Skeletal muscle tissue (tissue), 4 donors: ENCODE data around the gene RGS3. TPM values are rescaled to one million over a fixed set of nuclear protein-coding genes. Genes with fewer than 3 reads are reported as not detected.

Source experiments
- H3K27ac ChIP-seq: one replicate; pipeline ENCODE4 v1.7.0; 2013; ENCODE audit warnings: mild to moderate bottlenecking, low read depth, low read length, inconsistent platforms
- H3K27me3 ChIP-seq, 3 donors: one replicate each; pipeline ENCODE4 v1.7.0; 2013; ENCODE audit warnings: low read length in 3 of 3; ENCODE audit not compliant: control insufficient read depth in 3 of 3, insufficient read depth in 3 of 3
- H3K36me3 ChIP-seq, 3 donors: one replicate each; pipeline ENCODE4 v1.7.0; 2013; ENCODE audit warnings: low read length in 3 of 3; ENCODE audit not compliant: control insufficient read depth in 3 of 3, insufficient read depth in 3 of 3
- H3K4me1 ChIP-seq, 3 donors: one replicate each; pipeline ENCODE4 v1.7.0; 2013; ENCODE audit warnings: low read length in 3 of 3, mild to moderate bottlenecking in 3 of 3; ENCODE audit not compliant: control insufficient read depth in 3 of 3, insufficient read depth in 3 of 3
- H3K4me3 ChIP-seq, 3 donors: one replicate each; pipeline ENCODE4 v1.7.0; 2013; ENCODE audit warnings: low read length in 3 of 3
- H3K9ac ChIP-seq, 3 donors: one replicate each; pipeline ENCODE4 v1.7.0; 2013; ENCODE audit warnings: low read length in 3 of 3, mild to moderate bottlenecking in 3 of 3, moderate library complexity in 2 of 3, low read depth in 1 of 3
- H3K9me3 ChIP-seq, 3 donors: one replicate each; pipeline ENCODE4 v1.7.0; 2013; ENCODE audit warnings: low read length in 3 of 3; ENCODE audit not compliant: control insufficient read depth in 3 of 3
- total RNA-seq: library from RNA; depleted of rRNA; stranded (reverse); fragments of >200 nt; gene quantifications from one replicate; pipeline ENCODE4 v1.2.3, GENCODE V29; 2014
- donor health status: Osteomylitis.

The RGS3 gene
- total RNA-seq, 1 donor from 2014 or later = 48.0 TPM

DNA sequence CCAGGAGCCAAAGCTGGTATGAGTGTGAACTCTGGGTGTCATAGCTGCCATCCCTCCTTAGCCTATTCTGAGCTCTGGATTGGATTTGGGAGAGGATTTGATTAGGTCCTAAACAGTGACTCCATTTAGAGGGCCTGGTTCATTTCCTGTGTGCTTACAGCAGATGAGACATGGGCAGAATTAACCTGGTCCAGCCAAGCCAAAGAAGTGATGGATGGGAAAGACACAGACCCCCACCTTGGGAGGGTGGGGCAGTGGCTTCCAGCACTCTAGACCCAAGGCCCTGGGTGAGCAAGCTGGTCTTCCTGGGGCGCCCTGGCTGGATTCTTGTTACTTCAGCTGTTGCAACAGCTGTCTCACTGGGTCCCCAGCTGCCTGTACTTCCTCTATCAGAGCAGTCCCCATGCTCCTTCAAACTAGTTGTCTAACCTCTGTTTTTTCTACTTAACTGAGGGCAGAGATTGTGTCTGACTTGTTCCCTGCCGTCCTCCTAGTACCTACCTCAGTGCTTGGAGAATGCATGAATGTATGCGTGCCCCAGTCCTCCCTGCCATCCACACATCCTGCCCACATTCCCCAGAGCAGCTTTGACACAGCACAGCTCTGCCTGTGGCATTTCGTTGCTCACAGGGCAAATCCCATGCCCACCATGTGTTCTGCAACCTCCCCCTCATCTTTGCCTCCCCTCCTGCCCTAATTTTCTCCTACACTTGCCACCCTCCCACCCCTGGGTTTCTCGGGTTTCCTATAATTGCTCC, 115.9 kb downstream of the RGS3 start:
- H3K4me1 ChIP-seq = peaks cover 45 to 67% (median 58%) of the 10 kb centered on the region in 3 donors
- peaks cover 4 to 15% (median 6%) of the 10 kb centered on the region in 3 donors for H3K36me3 ChIP-seq
- H3K4me3 ChIP-seq = no peak overlapping the region
- H3K27me3 ChIP-seq = no peaks in the 10 kb centered on the region
- peak overlapping the region; percentile 13 for H3K27ac ChIP-seq
- H3K9me3 ChIP-seq = no peaks in the 10 kb centered on the region
- peak overlapping the region in 1 of 3 donors; percentile 57 for H3K9ac ChIP-seq

DNA sequence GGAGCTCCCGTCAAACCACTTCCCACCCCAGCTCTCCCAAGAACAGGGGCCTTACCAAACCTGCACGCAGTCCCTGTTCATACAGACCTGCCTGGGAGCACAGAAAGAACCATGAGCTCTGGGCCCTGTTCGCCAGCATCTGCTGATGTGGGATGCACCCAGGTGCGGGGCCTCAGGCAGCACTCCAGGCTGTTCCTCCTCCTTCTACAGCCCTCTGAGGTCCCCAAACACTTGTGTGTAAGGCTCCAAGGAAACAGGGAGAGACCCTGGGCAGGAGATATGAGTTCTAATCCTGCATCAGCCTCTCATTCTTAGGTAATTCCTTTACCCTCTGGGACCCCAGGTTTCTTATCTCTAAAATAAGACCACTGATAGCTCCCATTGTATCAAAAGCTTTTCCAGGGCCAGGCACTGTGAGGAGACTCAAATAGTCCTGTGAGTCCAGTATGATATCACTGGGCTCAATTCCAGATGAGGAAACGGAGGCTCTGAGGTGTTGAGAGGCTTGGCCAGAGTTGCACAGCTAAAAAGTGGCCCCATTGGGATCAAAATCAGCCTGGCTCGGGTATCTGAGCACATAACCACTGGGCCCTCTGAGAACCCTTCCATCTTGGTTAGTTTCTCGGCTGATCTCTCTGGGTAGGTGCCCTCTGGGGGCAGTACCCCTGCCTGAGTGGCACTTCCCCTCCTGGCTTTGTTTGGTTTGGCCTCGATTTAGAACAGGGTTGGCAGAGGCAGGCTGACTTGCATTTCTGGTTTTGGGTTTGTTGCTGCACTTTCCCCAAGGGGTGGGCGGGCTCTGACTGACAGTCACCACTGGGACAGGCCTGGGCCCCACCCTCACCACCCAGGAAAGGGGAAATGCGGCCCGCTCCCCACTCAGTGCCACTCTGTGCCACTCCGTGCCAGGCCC, 116.8 kb downstream of the RGS3 start:
- Histone ChIP-seq H3K36me3 (peaks cover 6 to 22% (median 7%) of the 10 kb centered on the region in 3 donors), H3K27ac (peak overlapping the region; percentile 8), H3K9me3 (no peaks in the 10 kb centered on the region), H3K4me3 (no peak overlapping the region), H3K9ac (peak overlapping the region in 1 of 3 donors; percentile 57), H3K4me1 (peaks cover 42 to 59% (median 49%) of the 10 kb centered on the region in 3 donors), H3K27me3 (no peaks in the 10 kb centered on the region)

DNA sequence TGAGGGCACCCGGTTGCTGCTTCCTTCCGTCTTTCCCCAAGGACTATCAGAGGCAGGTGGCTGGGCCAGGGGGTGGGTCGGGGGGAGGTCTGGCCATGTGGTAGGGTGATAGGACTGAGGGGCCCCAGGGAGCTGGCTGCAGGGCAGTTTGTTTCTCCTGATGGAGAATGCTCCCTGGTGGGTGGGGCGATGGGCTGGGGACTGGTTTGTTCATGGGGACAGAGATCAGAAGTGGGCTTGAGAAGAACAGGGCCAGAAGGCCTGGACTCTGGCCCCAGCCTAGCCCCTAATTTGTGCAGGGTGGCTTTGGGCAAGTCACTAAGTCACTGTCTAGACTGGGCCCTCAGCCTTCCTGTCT, 117.4 kb downstream of the RGS3 start:
- H3K36me3 ChIP-seq = peaks cover 6 to 26% (median 10%) of the 10 kb centered on the region in 3 donors
- H3K9ac ChIP-seq = peak overlapping the region in 1 of 3 donors; percentile 66
- no peaks in the 10 kb centered on the region for H3K27me3 ChIP-seq
- H3K27ac ChIP-seq = peak overlapping the region; percentile 8
- no peaks in the 10 kb centered on the region for H3K9me3 ChIP-seq
- peaks cover 42 to 61% (median 49%) of the 10 kb centered on the region in 3 donors for H3K4me1 ChIP-seq
- H3K4me3 ChIP-seq = no peak overlapping the region

DNA sequence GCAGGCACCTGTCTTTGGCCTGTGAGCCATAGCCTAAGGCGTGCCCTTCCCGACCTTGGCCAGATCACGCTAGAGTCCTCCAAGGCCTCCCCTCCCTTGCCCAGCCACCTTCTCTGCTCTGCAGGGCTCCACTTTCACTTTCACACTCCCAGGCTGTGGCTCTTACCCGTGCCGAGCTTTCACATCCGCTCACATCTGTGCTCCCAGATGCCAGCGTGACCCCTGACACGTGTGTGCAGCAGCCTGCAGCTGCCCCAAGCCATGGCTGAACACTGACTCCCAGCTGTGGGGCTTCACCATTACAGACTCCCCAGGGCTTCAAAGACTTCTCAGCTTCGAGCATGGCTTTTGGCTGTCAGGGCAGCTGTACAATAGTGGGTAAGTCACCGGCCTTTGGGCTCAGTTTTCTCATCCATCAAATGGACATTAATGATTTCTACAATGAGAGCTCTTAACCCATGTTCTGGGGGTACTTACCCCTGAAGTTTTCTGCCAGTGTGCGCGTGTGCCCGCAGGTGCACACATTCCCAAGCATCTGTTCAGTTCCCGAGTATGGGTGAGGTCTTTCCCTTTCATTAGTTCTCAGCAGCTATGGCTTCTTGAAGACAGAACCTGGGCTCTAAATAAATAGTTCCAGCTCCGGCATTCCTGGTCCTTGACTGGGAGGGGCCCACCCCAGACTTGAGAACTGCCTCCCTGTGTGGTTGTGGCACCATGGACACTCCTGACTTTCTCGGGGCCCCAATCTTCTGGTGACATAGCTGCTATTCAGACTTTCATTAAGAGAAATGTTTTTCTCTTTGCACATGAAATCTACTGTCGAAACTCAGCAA, 118.6 kb downstream of the RGS3 start:
- peaks cover 6 to 33% (median 10%) of the 10 kb centered on the region in 3 donors for H3K36me3 ChIP-seq
- peak overlapping the region; percentile 18 to 66 (median 54) for H3K9ac ChIP-seq
- H3K4me3 ChIP-seq = peak overlapping the region; percentile 19 to 61 (median 28)
- H3K27me3 ChIP-seq = no peaks in the 10 kb centered on the region
- H3K4me1 ChIP-seq = peaks cover 46 to 65% (median 60%) of the 10 kb centered on the region in 3 donors
- peak overlapping the region; percentile 8 for H3K27ac ChIP-seq
- no peaks in the 10 kb centered on the region for H3K9me3 ChIP-seq

DNA sequence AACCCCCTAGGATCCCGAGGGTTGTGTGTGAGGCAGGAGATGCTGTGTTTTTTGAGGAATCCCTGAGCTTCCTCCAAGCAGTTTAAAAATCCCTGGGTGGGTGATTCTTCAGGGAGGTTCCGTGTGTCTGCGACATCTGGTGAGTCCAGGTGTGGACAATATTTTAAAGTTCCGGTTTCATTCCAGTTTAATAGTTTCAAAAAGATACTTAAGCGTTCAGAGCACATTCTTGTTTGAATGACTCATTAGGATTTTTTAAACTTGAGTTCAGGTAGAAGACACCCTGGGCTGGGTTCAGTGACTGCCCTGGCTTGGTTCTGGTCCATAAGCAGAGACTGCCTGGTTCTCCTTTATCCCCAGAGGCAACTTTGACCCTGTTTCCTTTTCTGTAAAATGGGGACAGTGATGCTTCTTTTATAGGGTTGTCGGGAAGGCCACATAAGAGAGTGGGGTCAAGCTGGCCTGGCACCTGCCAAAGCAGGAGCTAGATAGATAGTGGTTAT, 119.2 kb downstream of the RGS3 start:
- H3K9ac ChIP-seq = no peak overlapping the region
- H3K9me3 ChIP-seq = no peaks in the 10 kb centered on the region
- no peaks in the 10 kb centered on the region for H3K27me3 ChIP-seq
- peaks cover 48 to 67% (median 61%) of the 10 kb centered on the region in 3 donors for H3K4me1 ChIP-seq
- no peak overlapping the region for H3K27ac ChIP-seq
- H3K36me3 ChIP-seq = peaks cover 6 to 39% (median 10%) of the 10 kb centered on the region in 3 donors
- H3K4me3 ChIP-seq = no peak overlapping the region

DNA sequence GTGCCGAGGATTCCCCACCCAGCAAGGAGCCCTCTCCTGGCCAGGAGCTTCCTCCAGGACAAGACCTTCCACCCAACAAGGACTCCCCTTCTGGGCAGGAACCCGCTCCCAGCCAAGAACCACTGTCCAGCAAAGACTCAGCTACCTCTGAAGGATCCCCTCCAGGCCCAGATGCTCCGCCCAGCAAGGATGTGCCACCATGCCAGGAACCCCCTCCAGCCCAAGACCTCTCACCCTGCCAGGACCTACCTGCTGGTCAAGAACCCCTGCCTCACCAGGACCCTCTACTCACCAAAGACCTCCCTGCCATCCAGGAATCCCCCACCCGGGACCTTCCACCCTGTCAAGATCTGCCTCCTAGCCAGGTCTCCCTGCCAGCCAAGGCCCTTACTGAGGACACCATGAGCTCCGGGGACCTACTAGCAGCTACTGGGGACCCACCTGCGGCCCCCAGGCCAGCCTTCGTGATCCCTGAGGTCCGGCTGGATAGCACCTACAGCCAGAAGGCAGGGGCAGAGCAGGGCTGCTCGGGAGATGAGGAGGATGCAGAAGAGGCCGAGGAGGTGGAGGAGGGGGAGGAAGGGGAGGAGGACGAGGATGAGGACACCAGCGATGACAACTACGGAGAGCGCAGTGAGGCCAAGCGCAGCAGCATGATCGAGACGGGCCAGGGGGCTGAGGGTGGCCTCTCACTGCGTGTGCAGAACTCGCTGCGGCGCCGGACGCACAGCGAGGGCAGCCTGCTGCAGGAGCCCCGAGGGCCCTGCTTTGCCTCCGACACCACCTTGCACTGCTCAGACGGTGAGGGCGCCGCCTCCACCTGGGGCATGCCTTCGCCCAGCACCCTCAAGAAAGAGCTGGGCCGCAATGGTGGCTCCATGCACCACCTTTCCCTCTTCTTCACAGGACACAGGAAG, 120.2 kb downstream of the RGS3 start:
- no peak overlapping the region for H3K4me3 ChIP-seq
- peaks cover 6 to 44% (median 10%) of the 10 kb centered on the region in 3 donors for H3K36me3 ChIP-seq
- peaks cover 46 to 61% (median 56%) of the 10 kb centered on the region in 3 donors for H3K4me1 ChIP-seq
- H3K27ac ChIP-seq = no peak overlapping the region
- no peaks in the 10 kb centered on the region for H3K9me3 ChIP-seq
- H3K27me3 ChIP-seq = no peaks in the 10 kb centered on the region
- no peak overlapping the region for H3K9ac ChIP-seq

DNA sequence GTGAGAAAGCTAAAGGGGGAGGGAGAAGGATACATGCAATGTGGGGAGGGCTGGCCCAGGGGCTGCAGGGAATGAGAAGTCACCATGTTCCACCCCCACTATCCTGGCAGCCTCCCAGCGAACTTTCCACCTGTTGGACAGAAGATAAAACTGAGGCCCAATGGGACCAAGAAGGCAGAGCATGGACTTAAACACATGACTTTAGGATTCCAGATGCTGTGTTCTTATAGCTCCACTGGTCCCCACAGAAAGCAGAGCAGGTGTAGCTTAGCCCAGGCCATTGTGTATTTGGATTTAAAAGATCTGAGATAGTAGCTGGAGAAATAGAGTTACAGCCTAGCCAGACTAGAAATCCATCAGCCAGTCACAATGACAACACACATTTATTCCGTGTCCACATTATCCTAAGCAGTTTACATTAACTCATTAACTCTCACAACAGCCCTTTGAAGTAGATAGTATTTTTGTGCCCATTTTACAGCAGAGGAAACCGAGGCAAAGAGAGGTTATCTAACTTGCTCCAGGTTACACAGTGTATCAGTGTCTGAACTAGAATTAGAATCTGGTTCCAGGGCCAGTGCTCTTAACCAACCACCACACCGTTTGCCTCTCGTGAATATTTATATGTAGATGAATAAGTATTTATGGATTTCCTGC, 121.0 kb downstream of the RGS3 start:
- Histone ChIP-seq H3K27me3 (no peaks in the 10 kb centered on the region), H3K36me3 (peaks cover 6 to 44% (median 10%) of the 10 kb centered on the region in 3 donors), H3K9me3 (no peaks in the 10 kb centered on the region), H3K27ac (no peak overlapping the region), H3K4me3 (no peak overlapping the region), H3K9ac (no peak overlapping the region), H3K4me1 (peaks cover 39 to 56% (median 50%) of the 10 kb centered on the region in 3 donors)

DNA sequence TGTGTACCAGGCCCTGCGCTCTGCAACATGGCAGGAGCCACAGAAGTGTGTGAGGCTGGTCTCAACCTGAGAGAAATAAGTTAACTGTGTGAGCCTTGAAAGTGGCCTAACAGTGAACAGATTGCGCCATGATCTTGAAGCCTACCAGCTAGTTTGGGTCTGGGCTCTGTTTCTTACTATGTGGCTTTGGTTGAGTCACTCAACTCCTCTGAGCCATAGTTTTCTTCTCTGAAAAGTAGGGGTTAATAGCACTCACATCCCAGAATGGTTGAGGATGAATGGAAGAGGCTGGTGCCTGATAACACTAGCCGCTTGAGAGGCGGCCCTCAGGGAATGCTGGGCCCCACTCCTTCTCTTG, 121.5 kb downstream of the RGS3 start:
- H3K4me1 ChIP-seq = peaks cover 34 to 51% (median 50%) of the 10 kb centered on the region in 3 donors
- no peak overlapping the region for H3K27ac ChIP-seq
- H3K27me3 ChIP-seq = no peaks in the 10 kb centered on the region
- H3K4me3 ChIP-seq = no peak overlapping the region
- no peaks in the 10 kb centered on the region for H3K9me3 ChIP-seq
- peaks cover 6 to 43% (median 10%) of the 10 kb centered on the region in 3 donors for H3K36me3 ChIP-seq
- peak overlapping the region in 1 of 3 donors; percentile 33 for H3K9ac ChIP-seq
